ENCODE results near the gene RBM20.
"Not testable (repeated sequence)": the region's sequence is repeated elsewhere in the genome, so short reads cannot be mapped to it uniquely, and the experiment has no call there.

Gene RBM20

DNA sequence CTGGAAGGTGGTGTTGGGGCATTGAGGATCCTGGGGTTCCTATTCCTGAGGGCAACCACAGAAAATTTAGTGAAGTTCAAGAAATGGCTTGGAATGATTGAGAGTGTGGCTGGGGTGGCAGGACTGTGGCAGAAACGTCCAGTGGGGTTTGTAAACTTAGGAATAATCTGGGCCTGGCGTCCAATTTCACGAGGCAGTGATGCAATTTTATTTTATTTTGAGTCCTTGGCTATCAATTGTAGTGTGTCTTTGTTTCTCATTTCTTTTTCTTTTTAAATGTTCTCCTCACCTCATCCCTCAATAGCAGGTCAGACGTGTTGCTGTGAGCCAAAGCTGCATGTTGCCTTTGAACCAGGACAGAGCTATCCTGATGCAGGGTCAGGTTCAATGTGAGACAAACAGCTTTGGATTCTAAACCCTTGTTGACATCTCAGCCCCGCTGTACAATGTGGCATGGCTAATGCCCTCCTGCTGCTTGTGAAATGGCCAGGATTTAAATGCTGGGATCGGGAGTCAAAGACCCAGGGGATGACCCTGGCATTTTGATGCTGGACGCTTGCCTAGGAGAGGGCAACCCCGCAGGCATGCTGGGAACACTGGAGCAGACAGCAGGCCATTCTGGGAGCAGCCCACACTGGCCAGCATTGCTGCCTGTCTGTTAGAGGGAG lies 64.8 kb downstream of the RBM20 start:
- no peak for DNase-seq

DNA sequence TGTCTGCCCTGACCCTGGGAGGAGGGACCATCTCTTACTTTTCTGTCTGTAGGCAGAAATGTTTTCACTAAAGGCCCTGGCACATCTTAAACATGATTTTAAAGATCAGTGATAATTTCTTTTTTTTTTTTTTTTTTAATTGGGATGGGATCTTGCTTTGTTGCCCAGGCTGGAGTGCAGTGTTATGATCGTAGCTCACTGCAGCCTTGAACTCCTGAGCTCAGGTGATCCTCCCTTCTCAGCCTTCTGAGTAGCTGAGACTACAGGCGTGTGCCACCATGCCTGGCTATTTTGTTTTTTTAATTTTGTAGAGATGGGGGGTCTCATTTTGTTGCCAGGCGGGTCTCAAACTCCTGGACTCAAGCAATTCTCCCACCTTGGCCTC lies 65.3 kb downstream of the RBM20 start:
- DNase-seq, result no peak

DNA sequence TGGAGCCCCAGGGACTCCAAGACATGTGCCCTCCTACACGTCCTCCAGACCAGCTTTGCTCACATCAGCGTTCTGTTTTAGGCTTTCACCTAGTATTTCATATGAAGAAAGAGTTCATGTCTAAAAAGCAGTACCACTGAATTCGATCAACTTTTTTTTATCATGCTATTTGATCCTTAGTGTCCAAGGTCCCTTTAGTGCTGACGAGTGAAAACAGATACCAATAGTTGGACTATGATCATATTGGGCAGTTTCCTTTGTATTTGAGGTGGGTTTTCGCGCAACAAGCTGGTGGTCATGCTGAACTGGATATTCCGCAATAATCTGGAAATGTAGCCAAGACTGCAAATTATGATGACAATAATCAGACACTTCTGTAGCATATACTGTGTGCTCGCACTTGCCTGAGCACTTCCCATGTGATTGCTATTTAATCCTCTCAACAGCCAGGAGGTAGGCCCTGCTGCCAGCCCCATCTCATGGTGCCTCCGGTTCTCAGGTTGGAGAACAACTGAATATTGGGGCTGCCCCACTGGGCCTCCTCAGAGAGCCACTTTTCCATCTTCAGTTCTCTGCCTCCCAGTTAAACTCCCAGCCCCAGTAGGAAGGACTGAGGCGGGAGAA lies 65.9 kb downstream of the RBM20 start:
- DNase-seq, result no peak

DNA sequence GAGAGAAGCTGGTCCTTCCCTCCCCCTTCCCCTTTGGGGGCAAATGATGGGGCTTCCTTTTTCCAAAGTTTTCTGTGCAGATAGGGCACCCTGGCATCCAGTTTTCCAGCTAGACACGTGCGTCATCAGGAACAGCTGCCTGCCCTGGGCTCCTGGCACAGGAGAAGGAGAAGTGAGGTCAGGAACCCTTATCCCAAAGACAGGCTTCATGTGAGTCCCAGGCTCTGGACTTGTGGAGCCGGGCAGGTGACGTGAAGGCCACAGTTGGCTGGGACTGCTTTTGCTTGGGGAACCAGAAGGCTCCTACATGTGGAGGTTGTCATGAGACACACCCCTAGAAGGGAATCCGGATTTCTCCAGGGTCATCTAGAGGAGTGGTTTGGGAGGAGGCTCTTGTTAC lies 66.5 kb downstream of the RBM20 start:
- no peak for DNase-seq

DNA sequence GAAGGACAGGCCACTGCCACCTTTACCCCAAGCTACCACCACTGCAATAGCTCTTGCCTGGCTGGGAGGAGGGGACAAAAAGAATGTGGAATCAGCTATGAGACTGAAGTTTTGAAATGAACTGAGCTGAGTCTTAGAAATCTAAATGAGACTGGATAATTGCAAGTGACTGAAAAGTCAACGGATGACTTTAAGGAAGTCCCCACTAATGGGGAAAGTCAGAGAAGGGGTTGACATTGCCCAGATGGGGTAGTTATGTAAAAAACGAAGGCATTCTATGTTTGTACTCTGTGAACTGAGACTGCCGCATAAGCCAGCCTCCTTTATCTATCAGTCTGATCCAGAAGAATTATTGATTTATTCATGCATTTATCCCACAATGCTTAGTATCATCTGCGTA lies 67.2 kb downstream of the RBM20 start:
- DNase-seq, result no peak

DNA sequence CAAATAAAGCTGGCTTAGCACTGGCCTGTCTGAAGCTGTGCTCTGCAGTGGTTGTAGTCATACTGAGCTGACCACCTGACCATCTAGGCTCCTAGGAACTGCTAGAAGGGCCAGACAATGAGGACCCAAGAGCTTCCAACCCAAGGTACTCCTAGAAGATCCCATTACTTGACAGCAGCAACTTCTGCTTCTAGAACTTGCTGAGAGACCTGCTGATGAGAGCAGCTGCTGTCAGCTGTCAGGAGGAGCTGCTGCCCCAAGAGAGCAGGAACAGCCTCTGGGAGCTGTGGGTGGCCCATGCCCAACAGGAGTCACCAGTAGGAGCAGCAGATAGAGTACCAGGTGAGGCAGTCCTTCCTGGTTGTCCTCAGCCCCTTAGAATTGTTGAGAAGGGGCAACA lies 70.2 kb downstream of the RBM20 start:
- no peak for DNase-seq

DNA sequence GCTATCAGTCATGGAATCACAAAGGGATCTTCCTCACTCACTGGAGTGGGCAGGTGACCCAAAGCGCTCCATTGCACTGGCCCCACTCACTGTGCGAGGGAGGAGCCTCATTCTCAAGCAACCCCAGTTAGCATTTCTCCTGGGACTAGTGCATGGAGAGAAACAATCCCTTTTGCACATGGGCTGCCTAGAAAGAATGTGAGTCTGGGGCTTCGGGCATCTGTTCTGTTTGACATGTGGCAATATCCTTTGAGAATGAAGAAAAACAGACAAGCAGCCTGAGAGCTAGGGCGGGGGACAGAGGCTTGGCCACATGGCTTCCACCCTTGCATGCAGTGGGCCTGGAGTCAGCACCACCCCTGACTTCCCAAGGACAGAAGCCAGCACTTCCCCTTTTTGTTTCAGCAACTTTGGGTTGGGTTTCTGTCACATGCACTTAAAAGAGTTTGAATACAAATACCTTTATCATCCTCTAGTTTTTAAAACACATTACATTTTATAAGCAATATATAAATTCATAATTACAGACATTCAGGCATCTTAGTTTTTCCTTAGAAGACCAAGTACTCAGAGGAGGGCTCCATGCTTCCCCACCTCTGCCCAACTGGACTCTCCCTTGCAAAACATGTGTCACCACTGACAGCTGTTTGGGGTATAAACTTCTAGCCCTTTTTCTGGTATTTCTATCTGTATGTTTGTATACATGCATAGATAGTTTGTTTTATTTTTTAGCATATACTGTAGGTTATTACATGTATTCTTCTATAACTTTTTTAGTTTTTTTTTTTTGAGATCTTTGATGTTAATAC lies 73.8 kb downstream of the RBM20 start:
- DNase-seq, result no peak

DNA sequence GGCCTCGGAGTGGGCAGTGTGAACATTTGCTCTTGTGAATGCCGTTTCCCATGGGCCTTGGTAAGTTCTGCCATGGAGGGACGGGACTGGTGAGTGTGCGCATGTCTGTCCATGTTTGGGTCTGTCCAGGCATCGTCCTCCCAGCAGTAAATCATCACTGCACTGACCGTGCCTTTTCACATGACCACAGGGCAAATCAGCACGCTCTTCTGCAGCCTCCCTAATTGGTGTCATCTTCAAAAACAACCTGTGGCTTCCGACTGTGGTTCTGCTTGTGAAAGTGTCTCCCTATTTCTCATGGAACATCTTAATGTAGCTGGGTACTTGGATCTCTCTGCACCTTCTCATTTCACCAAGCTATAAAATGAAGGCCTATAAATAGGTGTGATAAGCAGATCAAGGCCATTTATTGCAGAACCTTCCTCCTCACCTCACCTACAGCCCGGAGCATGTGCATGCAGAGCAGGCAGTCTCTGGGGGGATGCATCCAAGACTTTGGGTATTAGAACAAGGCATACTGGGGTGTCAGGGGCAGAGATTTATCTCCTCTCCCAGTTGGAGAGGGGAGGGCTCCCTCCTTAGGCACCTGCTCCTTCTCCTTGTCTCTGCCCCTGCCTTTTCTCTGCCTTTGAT lies 77.4 kb downstream of the RBM20 start:
- no peak for DNase-seq

DNA sequence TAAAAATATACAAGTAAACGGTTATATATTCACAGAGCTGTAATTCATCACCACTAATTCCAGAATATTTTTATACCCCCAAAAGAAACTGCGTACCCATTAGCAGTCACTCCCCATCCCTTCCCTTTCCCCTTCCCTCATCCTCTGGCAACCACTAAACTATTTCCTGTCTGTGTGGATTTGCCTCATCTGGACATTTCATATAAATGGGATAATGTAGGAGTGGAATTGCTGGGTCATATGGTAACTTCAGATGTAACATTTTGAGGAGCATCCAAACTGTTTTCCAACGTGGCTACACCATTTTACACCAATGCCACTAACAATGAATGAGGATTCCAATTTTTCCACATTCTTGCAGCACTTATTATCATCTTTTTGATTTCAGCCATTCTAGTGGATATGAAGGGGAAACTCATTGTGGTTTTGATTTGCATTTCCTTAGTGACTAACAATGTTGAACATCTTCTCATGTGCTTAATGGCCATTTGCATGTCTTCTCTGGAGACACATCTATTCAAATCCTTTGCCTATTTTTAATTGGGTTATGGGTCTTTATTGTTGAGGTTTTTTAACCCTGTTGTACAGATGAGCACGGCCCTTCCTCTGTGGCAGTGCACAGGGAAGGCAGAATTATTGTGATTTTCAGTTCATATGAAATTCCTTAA lies 79.2 kb downstream of the RBM20 start:
- DNase-seq, result no peak

DNA sequence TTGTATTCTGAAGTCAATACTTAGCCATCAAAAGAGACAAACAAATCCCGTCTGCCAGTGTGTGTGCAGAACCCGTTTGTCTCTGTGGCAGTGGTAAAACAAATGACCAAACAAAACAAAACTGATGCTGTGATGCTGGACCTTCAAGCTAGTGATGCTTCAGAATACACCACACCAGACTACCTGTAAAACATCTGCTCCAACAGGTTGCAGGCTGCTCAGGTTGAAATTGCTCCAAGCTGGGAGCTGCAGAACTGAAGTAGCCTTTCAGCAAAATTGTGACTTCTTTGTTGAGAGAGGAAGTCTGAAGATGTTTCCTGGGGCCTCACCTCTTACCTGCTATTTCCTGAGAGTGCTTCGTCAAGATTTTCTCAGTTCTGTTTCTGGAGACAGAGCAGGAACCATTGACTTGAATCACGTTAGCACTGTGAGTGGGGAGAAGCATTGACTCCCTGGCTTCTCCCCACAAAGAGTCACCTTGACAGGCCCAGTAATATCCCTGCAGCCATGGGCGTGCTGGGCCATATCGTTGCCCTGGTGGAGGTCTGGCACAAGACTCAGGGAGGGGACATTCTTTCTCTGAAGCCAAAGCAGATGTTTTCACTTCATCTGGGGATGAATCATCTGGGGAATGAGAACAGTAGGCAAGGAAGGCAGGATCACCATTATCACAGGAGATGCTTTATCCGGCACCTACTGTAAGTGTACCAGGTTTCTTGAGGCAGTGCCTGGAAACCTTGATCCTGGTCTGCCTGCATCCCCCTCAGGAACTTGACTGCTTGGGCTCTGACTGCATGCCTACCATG lies 80.2 kb downstream of the RBM20 start:
- no peak for DNase-seq

DNA sequence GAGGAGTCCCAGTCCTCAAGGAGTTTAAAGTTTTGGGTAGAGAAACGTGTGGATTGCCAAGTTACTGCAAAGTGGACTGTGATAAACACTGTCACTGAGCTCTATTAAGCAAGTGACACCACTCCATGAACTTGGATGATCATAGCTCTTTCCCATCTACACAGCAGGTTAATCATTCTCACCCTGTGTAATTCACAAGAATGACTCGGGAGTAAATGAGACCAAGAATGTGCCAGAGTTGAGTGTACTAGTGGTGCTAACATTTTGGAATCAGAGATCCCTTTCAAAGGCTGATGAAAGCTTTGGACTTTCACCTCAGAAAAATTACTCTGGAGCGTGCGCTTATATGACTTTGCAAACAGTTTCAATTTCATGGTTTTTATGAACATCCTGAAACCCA lies 80.8 kb downstream of the RBM20 start:
- no peak for DNase-seq

DNA sequence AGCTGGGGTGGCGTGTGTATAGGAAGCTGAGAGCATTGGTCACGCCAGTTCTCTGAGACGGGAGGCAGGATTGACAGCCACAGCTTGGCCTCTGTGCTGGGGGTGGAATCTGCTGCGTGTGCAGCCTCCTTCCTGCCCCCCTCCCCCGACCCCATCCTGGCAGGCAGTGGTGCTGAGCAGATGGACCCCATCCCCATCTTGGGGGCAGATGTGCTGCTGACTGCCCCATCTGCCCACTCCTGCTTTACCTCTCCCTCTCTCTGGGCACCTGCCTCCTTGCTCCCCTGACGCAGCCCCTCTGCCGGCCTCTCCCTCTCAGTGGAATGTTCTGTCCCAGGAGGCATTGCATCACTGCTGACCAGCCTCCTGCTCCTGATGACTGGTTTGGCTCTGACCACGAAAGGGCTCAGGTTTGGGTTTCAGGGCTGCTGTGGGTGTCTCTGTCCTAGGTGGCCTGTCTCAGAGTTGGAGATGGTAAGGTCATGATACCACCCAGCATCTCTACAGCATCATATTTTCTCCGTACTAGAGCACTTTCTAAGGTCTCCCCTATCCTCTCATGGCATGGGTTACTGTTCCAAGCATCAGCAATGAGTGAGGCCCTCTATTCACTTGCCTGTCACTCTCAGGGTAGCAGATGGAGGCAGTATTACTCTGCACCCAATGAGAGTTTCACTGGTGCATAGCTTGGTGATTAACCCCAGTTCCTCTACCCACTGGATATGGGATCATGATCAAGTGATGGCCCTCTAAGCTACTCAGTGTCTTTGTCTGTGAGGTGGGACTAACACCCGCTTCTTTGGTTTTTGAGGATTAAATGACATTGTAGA lies 81.9 kb downstream of the RBM20 start:
- no peak for DNase-seq

DNA sequence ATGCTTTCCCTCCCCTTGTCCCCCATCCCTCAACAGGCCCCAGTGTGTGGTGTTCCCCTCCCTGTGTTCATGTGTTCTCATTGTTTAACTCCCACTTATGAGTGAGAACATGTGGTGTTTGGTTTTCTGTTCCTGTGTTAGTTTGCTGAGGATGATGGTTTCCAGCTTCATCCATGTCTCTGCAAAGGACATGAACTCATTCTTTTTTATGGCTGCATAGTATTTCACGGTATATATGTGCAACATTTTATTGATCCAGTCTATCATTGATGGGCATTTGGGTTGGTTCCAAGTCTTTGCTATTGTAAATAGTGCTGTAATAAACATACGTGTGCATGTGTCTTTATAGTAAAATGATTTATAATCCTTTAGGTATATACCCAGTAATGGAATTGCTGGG lies 83.6 kb downstream of the RBM20 start:
- DNase-seq, result not testable (repeated sequence)

DNA sequence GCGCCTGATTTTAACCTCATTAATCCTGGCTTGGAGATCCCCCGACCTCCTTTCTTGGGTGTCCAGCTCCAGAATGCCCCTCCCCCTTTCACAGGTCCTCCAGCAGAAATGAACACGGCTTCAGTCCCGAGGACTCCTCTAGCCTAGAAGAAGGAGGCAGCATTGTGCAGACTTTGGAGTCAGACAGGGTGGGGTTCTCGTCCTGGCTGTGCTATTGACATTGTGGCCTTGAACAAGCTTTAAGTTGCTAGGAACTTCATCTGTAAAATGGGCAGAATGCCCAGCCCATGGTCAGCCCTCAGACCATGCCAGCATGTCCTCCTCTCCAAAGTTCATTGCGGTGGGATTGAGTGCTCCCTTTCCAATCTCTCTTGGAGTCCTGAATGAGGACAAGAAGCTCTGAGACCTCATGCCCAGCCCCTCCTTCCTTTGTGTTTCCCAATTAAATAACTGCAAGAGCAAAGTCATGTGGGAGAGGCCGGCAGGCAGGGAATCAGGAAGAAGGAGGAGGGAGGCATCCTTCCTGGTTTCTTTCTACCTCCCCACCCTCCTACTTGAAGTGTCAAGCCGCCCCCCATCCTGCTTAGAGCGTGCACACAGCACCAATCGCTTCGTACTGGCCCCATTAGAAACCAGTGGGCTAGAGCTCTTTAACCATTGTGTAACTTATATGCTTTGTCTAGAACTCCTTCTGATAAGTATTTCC lies 86.4 kb downstream of the RBM20 start:
- no peak for DNase-seq

DNA sequence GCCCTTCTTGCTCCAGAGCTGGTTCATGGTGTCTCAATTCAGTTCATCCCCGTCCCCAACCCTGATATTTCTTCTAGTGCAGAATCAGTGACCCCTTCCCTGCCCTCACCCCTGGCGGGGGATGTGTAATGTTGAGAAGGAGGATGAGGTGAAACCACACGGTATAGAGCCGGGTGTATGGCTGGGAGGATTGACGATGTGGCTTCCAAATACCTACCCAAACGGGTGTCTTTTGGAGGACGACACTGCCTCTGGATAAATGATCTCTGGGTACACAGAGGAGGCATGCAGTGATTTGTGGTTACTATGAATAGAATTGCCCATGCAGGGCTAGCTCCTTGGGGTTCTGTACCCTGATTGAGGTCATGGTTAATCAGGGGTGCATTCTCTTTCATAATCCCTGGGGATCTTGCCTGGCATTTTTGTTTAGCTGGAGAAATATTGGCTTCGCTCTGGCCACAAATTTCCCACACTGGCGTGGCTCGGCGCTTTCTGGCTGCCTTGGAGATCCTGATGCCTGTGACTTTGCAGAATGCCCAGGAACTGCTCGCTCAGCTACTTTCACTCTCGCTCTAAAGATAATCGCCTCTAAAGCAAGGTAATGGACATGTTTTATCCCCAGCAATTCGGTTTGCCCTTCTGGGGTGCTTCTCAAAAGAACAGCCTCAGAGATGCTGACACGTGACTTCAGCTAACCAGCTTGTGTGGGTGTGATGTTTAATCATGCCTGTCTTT lies 89.2 kb downstream of the RBM20 start:
- DNase-seq, result no peak

DNA sequence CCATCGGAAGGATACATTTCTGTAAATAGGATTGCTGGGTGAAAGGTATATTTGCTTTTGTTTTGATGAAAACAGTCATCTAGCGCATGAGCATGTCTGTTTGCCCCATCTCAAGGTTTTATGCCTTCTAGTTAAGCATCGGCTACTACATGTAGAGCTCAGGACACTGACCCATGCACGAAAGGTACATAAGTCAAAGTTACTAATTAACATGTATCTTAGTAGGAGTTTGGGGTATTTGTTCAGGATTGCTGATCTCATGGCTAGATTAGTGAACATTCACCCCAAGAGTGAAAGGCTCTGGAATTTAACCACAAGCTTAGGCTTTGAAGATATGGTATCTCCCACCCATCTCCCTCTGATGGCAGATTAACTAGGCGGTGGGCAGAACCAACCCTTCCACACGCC lies 91.5 kb downstream of the RBM20 start:
- DNase-seq, result no peak

DNA sequence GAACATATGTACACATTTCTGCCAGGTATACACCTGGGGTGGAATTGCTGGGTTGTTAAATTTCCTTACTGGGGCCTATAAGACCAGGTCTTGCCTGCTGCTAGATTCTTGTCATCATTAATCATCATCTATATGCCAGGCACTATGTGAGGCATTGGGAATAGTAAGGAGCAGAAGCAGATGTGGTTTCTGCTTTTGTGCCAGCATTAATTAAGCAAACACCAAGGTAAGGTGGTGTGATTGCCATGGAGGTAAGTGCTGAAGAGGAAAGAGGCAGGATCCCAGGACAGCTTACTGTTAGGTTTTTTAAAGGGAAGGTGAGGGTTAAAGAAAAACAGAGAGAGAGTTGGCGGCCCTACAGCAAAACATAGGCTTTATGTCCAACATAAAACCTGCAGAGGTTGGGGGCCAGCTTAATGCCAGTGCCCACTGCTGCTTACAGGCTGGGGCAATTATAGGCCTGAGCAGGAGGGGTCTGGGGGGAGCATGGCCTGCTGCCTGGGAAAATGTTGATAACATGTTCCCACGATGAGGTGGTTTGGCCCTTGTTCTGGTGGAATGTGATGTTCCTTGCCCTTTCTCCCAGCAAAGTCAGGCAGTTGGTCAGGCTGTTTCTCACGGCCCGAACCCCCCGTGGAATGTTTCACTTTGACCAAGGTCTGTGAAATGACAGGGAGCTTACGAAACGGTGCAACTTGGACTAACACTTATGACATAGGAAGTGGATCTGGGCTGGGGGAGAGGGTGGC lies 93.9 kb downstream of the RBM20 start:
- DNase-seq, result no peak

DNA sequence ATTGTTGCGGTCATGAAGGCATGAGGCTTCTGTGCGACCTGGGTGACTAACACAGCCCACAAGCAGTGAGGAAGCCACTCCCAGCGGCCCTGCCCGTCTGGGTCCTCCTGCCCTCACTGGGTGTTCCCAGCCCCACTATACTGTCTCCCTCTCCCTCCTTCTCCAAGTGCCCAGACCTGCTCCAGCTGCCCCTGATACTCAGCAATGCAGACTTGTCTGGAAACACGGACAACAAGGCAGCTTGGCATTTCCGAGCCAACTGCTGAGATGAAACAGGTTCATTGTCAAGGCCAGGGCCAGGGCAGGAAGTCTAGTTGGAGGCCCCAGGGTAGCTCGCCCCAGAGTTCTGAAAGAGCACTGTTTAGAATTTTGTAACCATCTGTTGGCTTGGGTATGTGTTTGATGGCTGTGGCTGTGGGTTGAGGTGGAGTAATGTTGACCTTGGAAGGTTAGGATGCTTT lies 95.7 kb downstream of the RBM20 start:
- DNase-seq, result no peak

DNA sequence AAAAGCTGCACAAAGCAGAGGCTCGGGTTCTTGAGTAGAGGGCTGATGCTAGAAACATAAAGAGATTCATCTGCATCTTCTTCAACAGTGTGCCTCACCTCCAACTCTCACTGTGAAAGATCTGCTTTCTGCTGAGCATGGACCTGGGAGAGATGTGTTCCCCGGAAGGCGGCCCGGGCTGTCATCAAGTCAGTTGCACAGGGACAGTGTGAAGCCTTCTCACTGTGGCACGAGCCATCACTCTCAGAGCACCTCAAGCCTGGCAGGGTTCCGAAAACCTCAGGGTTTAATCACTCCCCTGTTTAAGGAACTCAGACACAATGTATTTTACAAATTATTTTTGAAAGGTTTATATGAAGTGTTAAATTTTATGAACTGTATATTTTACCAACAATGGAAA lies 98.7 kb downstream of the RBM20 start:
- DNase-seq, result no peak
